HepG2 (cell line): ENCODE measurements around the gene EML2. TPM values are rescaled to one million over a fixed set of nuclear protein-coding genes. Genes with fewer than 3 reads are reported as not detected.

Experiments used
- ATF6 ChIP-seq: sonication (generic); formaldehyde crosslinking; conservative IDR thresholded peaks from 2 replicates; pipeline ENCODE4 v1.4.0; 2020; ENCODE audit warnings: missing genetic modification reagents
- ATF7 ChIP-seq, 2 experiments: fragments of 450-650 bp in 1 of 2; sonication (generic) in 1 of 2; formaldehyde crosslinking in 1 of 2; IDR thresholded peaks; 2 replicates each; pipeline versions ENCODE4 v1.4.0 to v1.6.1; 2016 to 2020; ENCODE audit warnings: antibody characterized with exemption in 1 of 2, mild to moderate bottlenecking in 1 of 2, missing genetic modification reagents in 1 of 2
- ETV5 ChIP-seq: IDR thresholded peaks from 2 replicates; pipeline ENCODE4 v1.6.1; 2018; ENCODE audit warnings: missing biosample characterization, missing genetic modification reagents, inconsistent platforms, borderline replicate concordance
- FOXA3 ChIP-seq: IDR thresholded peaks from 2 replicates; pipeline ENCODE4 v1.6.1; 2016; ENCODE audit warnings: missing genetic modification reagents, missing compliant biosample characterization
- KDM3A ChIP-seq: IDR thresholded peaks from 2 replicates; pipeline ENCODE4 v1.6.1; 2018; ENCODE audit warnings: low read depth, missing compliant biosample characterization
- MIER3 ChIP-seq: IDR thresholded peaks from 2 replicates; pipeline ENCODE4 v1.6.1; 2016; ENCODE audit warnings: missing compliant biosample characterization, borderline replicate concordance
- MYC ChIP-seq: sonication (generic); formaldehyde crosslinking; IDR thresholded peaks from 2 replicates; pipeline ENCODE4 v1.9.0; 2021; ENCODE audit warnings: missing genetic modification reagents, borderline replicate concordance
- NFE2 ChIP-seq: sonication (generic); formaldehyde crosslinking; IDR thresholded peaks from 2 replicates; pipeline ENCODE4 v1.4.0; 2020; ENCODE audit warnings: missing genetic modification reagents
- RFXAP ChIP-seq: sonication (generic); formaldehyde crosslinking; IDR thresholded peaks from 2 replicates; pipeline ENCODE4 v1.4.0; 2020; ENCODE audit warnings: missing genetic modification reagents, borderline replicate concordance
- SIN3B ChIP-seq: fragments of 150-350 bp; IDR thresholded peaks from 2 replicates; pipeline ENCODE4 v1.6.1; 2014; ENCODE audit warnings: low read length
- ZFX ChIP-seq: sonication (generic); formaldehyde crosslinking; IDR thresholded peaks from 2 replicates; pipeline ENCODE4 v1.4.0; 2020; ENCODE audit warnings: mild to moderate bottlenecking, low read depth, missing genetic modification reagents, moderate library complexity
- ZGPAT ChIP-seq: IDR thresholded peaks from 2 replicates; pipeline ENCODE4 v1.6.1; 2016; ENCODE audit warnings: mild to moderate bottlenecking
- ZNF292 ChIP-seq: sonication (generic); formaldehyde crosslinking; IDR thresholded peaks from 2 replicates; pipeline ENCODE4 v1.8.1; 2022; ENCODE audit warnings: mild to moderate bottlenecking, low read depth, missing genetic modification reagents, borderline replicate concordance
- ZNF546 ChIP-seq: sonication (generic); formaldehyde crosslinking; conservative IDR thresholded peaks from 2 replicates; pipeline ENCODE4 v1.8.1; 2023; ENCODE audit warnings: mild to moderate bottlenecking, missing genetic modification reagents
- ZNF547 ChIP-seq: sonication (generic); formaldehyde crosslinking; IDR thresholded peaks from 2 replicates; pipeline ENCODE4 v1.5.1; 2020; ENCODE audit warnings: mild to moderate bottlenecking, missing genetic modification reagents
- ZNF597 ChIP-seq: sonication (generic); formaldehyde crosslinking; IDR thresholded peaks from 2 replicates; pipeline ENCODE4 v1.5.0; 2020; ENCODE audit warnings: missing genetic modification reagents
- ZNF672 ChIP-seq: sonication (generic); formaldehyde crosslinking; IDR thresholded peaks from 2 replicates; pipeline ENCODE4 v1.8.1; 2022; ENCODE audit warnings: missing genetic modification reagents
- ZNF687 ChIP-seq: sonication (generic); formaldehyde crosslinking; IDR thresholded peaks from 2 replicates; pipeline ENCODE4 v1.5.1; 2020; ENCODE audit warnings: mild to moderate bottlenecking, missing genetic modification reagents, moderate library complexity
- ZNF768 ChIP-seq: sonication (generic); formaldehyde crosslinking; IDR thresholded peaks from 2 replicates; pipeline ENCODE4 v1.4.0; 2020; ENCODE audit warnings: missing genetic modification reagents
- polyA plus RNA-seq, 8 experiments: library from polyadenylated mRNA; depleted of rRNA in 3 of 8; stranded (reverse) in 7 of 8; unstranded in 1 of 8; fragments of >200 nt; fragmentation: Illumina TruSeq in 4 of 8; extraction: Trizol in 4 of 8; gene quantifications; 2 replicates each; pipeline versions ENCODE4 v1.2.1 to v1.2.3, GENCODE V29; 2011 to 2016; ENCODE audit warnings: low read depth in 4 of 8, missing spikeins in 1 of 8, mixed read lengths in 1 of 8; ENCODE audit not compliant: insufficient read depth in 1 of 8
- total RNA-seq, 5 experiments: library from RNA; depleted of rRNA; stranded (reverse); fragments of >200 nt; fragmentation: Illumina TruSeq; extraction: Trizol; gene quantifications; 2 replicates each; pipeline ENCODE4 v1.2.3, GENCODE V29; 2016; ENCODE audit warnings: low read depth in 1 of 5

Gene EML2
- total and polyA plus RNA-seq, 2 of the 13 experiments (the other 11 are each of a cell fraction or from before 2014, with no cell fraction given): 7.3 to 12.9 TPM

- TF ChIP-seq ZNF768 (CRISPR knock-in tag) (peak; percentile 28; the same call in 1 of the 2 replicates), MIER3 (CRISPR knock-in tag) (0 out of 2 replicates have a peak, but pooled peaks have one; percentile 43), RFXAP (CRISPR knock-in tag) (no peak), ZFX (CRISPR knock-in tag) (peak; percentile 17; the same call in 1 of the 2 replicates), ETV5 (CRISPR knock-in tag) (peak; percentile 36; the same call in 1 of the 2 replicates), ZGPAT (CRISPR knock-in tag) (peak; percentile 25; the same call in 1 of the 2 replicates), ZNF687 (CRISPR knock-in tag) (peak; percentile 73), ZNF546 (no peak), FOXA3 (peak; percentile 25; the same call in 1 of the 2 replicates), SIN3B (no peak), ZNF292 (CRISPR knock-in tag) (0 out of 2 replicates have a peak, but pooled peaks have one; percentile 14), ZNF547 (no peak), ATF6 (no peak), ATF7 (IDR thresholded peaks at IDR 0.05) (no peak), ATF7 (CRISPR knock-in tag; IDR thresholded peaks at IDR 0.05) (no peak), KDM3A (CRISPR knock-in tag) (no peak), ZNF597 (CRISPR knock-in tag) (no peak), ZNF672 (CRISPR knock-in tag) (no peak), MYC (no peak), NFE2 (CRISPR knock-in tag) (no peak)
These were observed 51.3 kb downstream of the EML2 start (continued) for GRCh38 chr19:45587873-45588272.
